NOMO-1 (cell line): Measurements from ENCODE around the gene TGFB2.

Experiments used
- DNase-seq, 2 experiments: peaks; one replicate each; lab custom pipeline; 2025; ENCODE audit not compliant: unreplicated experiment in 2 of 2; lab: John Stamatoyannopoulos, UW

The TGFB2 gene

DNA sequence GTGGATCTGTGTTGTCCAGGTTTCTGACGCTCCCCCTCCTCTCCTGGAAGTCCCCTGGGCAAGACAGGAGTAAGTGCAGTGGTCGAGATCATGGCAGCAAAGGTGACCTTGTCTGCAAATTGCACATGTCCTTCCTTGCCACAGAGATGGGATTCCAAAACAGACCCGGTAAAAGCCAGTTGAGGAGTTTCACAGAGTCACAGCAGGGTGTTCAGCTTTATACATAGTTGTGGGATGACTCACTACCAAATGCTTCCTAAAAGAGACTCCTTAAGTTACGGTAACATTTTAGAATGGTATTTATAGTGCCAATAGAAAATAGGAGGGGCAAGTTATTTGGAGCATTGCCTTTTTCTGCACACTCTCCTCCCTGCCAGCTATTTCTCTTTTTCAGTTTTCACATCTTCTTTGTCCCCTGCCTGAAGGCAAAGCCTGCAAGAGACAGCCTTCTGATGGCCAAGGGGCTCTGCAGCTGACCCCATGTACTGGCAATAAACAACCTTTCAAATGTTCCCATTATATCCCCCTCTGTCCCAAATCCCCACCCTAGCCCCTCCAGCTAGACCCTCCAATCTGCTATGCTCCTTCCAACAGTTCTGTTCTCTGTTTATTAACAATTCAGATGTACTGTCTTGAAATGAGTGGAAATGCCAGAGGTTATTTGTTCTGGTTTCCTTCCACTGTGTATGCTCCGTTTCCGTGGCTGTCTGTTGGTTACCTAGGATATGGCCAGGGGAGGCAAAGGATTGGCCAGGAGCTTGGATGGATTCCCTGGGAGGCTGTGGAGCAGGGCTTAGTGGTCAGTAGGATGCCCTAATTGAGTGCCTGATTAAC is 115.0 kb downstream of the TGFB2 start:
- DNase-seq: peak in 1 of 2 experiments; percentile 71

GRCh38 chr1:218461351-218461750 is 116.2 kb downstream of the TGFB2 start:
- no peak for DNase-seq

GRCh38 chr1:218462116-218462515 is 117.0 kb downstream of the TGFB2 start:
- DNase-seq: no peak

DNA sequence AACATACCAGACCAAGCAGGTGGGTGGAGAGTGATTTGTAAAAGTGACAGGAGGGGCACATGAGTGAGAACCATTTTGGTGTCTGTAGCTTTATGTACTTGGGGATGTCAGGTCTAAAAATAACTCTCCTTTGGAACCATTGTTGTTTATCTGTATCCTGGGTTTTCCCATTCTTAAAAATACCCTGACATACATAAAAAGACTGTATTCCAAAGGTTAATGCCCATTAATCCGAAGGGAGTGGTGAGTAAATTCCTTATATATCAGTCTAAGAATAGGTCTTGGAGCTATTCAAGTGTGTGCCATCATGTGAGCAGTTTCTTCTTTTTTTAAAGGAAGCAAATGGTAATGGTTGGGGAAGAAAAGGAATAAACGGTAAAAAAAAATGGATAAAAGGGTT is 117.5 kb downstream of the TGFB2 start:
- no peak for DNase-seq

GRCh38 chr1:218463194-218464156 is 118.3 kb downstream of the TGFB2 start:
- peak; percentile 41 to 82 for DNase-seq

DNA sequence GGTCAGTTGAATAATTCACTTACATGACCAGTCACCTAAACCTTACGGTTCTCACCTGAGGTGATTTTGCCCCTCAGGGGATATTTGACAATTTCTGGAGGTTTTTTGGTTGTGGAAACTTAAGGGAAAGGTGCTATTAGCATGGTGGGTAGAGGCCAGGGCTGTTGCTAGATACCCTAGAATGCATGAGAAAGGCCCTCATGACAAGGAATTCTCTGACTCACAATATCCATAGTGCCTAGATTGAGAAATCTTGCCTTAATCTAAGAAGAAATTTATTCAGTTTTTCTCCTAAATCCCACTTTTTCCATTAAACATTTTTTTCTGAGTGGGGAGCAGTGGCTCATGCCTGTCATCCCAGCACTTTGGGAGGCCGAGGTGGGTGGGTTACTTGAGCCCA is 119.7 kb downstream of the TGFB2 start:
- DNase-seq: no peak

- DNase-seq: no peak
Observed at GRCh38 chr1:218466341-218467010, 121.3 kb downstream of the TGFB2 start.

DNA sequence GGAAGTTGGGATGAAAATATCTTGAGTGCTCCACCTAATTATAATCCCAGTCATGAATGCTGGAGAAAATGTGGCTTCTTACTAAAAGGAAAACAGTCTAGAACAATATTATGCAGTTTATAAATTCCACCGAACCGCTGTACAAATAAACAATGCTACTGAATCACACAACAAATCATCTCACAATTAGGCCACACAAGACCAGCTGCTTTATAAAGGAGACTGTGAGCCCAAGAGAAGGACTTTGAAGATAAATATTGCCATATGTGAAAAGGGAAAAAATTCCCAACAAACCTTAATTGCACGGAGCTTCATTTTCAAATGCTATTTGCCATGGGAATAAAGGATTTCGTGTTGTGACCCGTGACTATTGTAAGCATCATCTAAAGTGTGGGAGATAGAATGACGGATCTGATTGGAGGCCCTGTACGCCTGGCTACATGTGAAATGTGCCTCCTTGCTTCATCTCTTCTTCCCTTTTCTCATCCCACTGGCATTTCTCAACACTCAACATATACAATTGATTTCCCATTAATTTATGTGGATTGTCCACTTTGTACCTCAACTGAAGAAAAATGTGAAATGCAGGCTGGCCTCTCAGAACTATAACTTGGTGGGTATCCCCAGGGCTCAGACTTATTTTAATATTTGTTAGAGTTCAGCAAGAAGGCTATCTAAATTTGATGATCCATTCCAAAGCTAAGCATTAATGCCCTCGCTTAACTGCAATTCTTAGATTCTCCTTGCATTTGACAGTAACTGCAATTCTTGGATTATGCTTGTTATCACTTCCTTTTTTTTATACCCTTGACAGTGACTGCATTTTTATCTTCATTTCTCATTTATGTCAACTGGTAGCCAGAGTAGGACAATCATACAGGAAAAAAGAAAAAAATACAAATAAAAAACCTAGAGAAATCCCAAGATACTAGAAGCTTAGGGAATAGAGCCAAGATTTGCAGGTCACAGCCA is 122.3 kb downstream of the TGFB2 start:
- DNase-seq: peak in 1 of 2 experiments; percentile 31

DNA sequence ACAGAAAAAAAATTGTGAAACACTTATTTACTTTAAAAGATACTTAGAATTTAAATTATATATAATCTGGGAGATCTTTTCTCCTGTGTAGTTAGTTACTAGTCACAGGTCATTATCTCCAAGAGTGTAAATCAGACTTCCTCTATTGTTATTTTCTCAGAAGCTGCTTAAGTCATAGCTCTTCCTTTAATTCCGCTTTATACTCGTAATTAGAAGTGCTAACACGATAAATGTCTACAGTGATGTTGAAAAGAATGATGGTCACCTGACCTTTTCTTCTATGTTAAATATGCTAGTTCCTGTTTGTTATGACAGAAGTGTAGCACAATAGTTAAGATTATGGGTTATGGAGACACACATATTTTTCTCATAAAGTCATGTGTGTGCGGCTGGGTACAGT is 123.6 kb downstream of the TGFB2 start:
- DNase-seq: peak in 1 of 2 experiments; percentile 70

DNA sequence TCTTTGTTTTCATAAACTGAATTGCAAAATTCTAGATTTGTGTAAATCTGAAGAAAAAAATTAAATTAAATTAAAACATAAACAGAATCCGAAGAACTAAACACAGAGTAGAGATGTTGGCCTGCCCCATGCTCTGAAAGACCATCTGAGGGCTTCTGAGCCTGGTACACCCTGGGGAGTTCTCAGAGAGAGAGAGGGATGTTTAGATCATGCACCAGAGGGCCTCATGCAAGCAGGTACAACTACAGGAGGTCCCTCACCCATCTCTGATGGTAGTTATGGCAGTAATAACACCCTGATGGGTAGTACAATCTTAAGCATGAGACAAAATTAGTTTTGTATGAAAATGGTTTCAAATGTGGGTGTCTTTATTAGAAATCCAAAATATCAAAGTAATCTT is 127.7 kb downstream of the TGFB2 start:
- DNase-seq: no peak

- no peak for DNase-seq
Observed at GRCh38 chr1:218473522-218473921, 128.4 kb downstream of the TGFB2 start.

DNA sequence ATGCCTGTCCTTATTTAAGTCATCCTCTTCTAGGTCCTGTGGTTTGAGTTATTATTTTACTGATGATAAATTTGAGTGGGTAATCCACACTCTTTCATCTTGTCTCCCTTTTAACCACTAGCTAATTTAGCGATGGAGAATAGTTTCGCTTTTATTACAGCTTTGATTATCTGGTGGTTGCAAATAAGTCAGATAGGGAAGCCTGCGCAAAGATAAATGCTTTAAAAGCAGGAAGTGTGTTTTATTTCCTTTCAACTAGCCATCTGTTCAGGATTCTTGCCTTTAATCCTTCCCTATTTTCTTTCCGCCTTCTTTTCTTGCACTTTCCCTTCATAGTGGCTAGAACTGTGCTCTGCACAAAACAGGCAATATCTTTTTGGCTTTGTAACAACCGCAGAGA is 129.0 kb downstream of the TGFB2 start:
- DNase-seq: peak; percentile 18 to 34

- no peak for DNase-seq
Observed at GRCh38 chr1:218475275-218475674, 130.1 kb downstream of the TGFB2 start.

- no peak for DNase-seq
Observed at GRCh38 chr1:218475699-218476098, 130.6 kb downstream of the TGFB2 start.

GRCh38 chr1:218476385-218476784 is 131.2 kb downstream of the TGFB2 start:
- DNase-seq: no peak

DNA sequence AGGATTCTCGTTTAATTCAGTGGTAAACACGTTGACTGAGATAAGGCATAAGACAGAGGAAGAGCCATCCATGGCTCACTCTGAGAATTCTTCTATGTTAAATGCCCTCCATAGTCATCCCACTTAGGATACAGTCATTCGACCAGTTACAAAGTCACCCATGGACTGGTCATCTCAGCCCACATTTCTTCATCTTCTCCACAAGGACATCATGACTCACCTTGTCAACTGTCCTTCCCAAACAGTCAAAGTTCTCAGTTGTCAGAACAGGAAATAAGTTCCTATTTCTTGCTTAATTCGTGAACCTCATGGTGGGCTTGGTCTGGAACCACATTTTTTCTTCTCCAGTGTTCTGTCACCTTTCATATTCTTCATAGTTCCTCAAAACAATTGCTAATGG is 133.2 kb downstream of the TGFB2 start:
- DNase-seq: no peak

DNA sequence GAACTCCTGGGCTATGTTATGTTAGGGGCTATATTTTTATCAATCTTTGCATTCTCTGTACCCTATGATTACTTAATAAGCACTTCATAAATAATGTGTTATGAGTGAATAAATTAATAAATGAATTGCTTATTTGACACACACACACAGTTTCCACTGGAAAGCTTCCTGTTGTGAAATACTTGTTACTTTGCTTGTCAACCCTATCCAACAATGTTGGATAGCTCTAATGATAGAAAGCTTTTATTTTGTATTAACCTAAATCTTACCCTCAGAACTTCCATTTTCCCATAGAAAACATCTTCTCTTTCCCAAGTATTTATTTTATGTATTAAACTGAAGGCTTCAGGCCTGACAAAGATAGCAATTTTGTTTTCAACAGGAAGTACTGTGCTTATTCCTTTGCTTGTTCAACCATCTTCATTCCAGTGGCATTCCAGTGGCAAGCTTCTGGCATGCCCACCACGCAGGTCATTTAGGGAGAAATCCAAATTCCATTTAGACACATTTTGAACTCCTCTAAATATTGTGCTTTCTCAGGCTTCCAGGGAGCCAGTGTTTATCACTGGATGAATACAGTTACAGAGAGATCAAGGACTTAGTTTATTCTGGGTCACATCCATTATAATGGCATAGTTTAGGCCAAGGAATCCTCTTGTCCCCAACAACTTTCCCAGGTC is 134.4 kb downstream of the TGFB2 start:
- DNase-seq: no peak

- no peak for DNase-seq
Observed at GRCh38 chr1:218480137-218480536, 135.0 kb downstream of the TGFB2 start.

- no peak for DNase-seq
Observed at GRCh38 chr1:218480588-218481099, 135.5 kb downstream of the TGFB2 start.
